SK-N-SH (cell line): Measurements from ENCODE around the gene UST. TPM values are rescaled to one million over a fixed set of nuclear protein-coding genes. Genes with fewer than 3 reads are reported as not detected.

Source experiments
- CTCF ChIA-PET: fragments of 300-600, 350-600 bp; formaldehyde crosslinking; extraction: SDS; loops from one replicate; lab custom pipeline; 2021; lab: Yijun Ruan, JAX
- POLR2A ChIA-PET: fragments of 350-600 bp; sonication (Branson Sonifier 250); formaldehyde crosslinking; extraction: SDS; loops from one replicate; lab custom pipeline; 2020; ENCODE audit warnings: antibody characterized with exemption, inconsistent platforms; lab: Yijun Ruan, JAX
- DNase-seq: peaks from one replicate; pipeline ENCODE4 v3.0.0; 2012
- H2AFZ ChIP-seq: fragments of 200-600 bp; sonication (generic); 2 replicates; pipeline ENCODE4 v1.8.1; 2016; ENCODE audit warnings: antibody characterized with exemption, mild to moderate bottlenecking, low read depth
- H3F3A ChIP-seq: fragments of 200-600 bp; sonication (generic); replicated peaks from 2 replicates; pipeline ENCODE3; 2016; ENCODE audit warnings: antibody characterized with exemption, mild to moderate bottlenecking; ENCODE audit not compliant: insufficient read depth
- H3K27ac ChIP-seq, 2 experiments: fragments of 200-500 bp in 1 of 2; fragments of 200-600 bp in 1 of 2; sonication (Bioruptor generic) in 1 of 2; sonication (generic), shearing (Covaris generic) in 1 of 2; 2 replicates each; pipeline versions ENCODE4 v1.5.1 to v1.6.1; 2014 to 2016; ENCODE audit warnings: low read depth in 2 of 2, inconsistent platforms in 1 of 2, low read length in 1 of 2, mild to moderate bottlenecking in 1 of 2, mixed read lengths in 1 of 2
- H3K27me3 ChIP-seq: fragments of 200-600 bp; sonication (generic), shearing (Covaris generic); 2 replicates; pipeline ENCODE4 v1.6.1; 2016; ENCODE audit warnings: mixed run types; ENCODE audit not compliant: insufficient read depth
- H3K36me3 ChIP-seq, 2 experiments: fragments of 200-500 bp in 1 of 2; fragments of 200-600 bp in 1 of 2; sonication (Bioruptor generic) in 1 of 2; sonication (generic) in 1 of 2; replicated peaks in 1 of 2; 2 replicates each; pipeline versions ENCODE3 to v1.5.1; 2014 to 2016; ENCODE audit warnings: low read length in 1 of 2, mild to moderate bottlenecking in 1 of 2; ENCODE audit not compliant: insufficient read depth in 2 of 2, control insufficient read depth in 1 of 2
- H3K4me1 ChIP-seq, 2 experiments: fragments of 200-500 bp in 1 of 2; fragments of 200-600 bp in 1 of 2; sonication (Bioruptor generic) in 1 of 2; sonication (generic), shearing (Covaris generic) in 1 of 2; 2 replicates each; pipeline versions ENCODE4 v1.5.1 to v1.6.1; 2014 to 2016; ENCODE audit warnings: low read depth in 1 of 2, low read length in 1 of 2, mixed run types in 1 of 2; ENCODE audit not compliant: insufficient read depth in 2 of 2, control insufficient read depth in 1 of 2
- H3K4me2 ChIP-seq: fragments of 200-600 bp; sonication (generic), shearing (Covaris generic); 2 replicates; pipeline ENCODE4 v1.6.1; 2017; ENCODE audit warnings: mixed run types
- H3K4me3 ChIP-seq, 2 experiments: fragments of 200-500 bp in 1 of 2; fragments of 200-600 bp in 1 of 2; sonication (Bioruptor generic) in 1 of 2; sonication (generic), shearing (Covaris generic) in 1 of 2; 2 replicates each; pipeline versions ENCODE4 v1.5.1 to v1.8.1; 2014 to 2016; ENCODE audit warnings: low read depth in 2 of 2, inconsistent platforms in 1 of 2, low read length in 1 of 2, mild to moderate bottlenecking in 1 of 2, mixed read lengths in 1 of 2, moderate library complexity in 1 of 2
- H3K79me2 ChIP-seq: fragments of 200-600 bp; sonication (generic); 2 replicates; pipeline ENCODE4 v1.8.1; 2017; ENCODE audit warnings: mild to moderate bottlenecking; ENCODE audit not compliant: insufficient read depth
- H3K9ac ChIP-seq: fragments of 200-600 bp; sonication (generic); 2 replicates; pipeline ENCODE4 v1.6.1; 2017; ENCODE audit warnings: mixed run types
- H3K9me2 ChIP-seq: fragments of 200-600 bp; sonication (generic); 2 replicates; pipeline ENCODE4 v1.6.1; 2017; ENCODE audit warnings: mixed run types
- H3K9me3 ChIP-seq: fragments of 200-600 bp; sonication (generic); 2 replicates; pipeline ENCODE4 v1.6.1; 2017; ENCODE audit warnings: mixed run types, mild to moderate bottlenecking, moderate library complexity
- H4K20me1 ChIP-seq: fragments of 200-600 bp; sonication (generic); 2 replicates; pipeline ENCODE4 v1.6.1; 2017; ENCODE audit warnings: mild to moderate bottlenecking, mixed run types; ENCODE audit not compliant: insufficient read depth
- CHD2 ChIP-seq: fragments of 150-350 bp; IDR thresholded peaks from 2 replicates; pipeline ENCODE4 v1.6.1; 2018; ENCODE audit warnings: low read length; ENCODE audit not compliant: partially characterized antibody
- FOXJ3 ChIP-seq: sonication (generic); formaldehyde crosslinking; IDR thresholded peaks from 2 replicates; pipeline ENCODE4 v1.5.1; 2020; ENCODE audit warnings: mild to moderate bottlenecking, missing genetic modification reagents
- NFIC ChIP-seq: IDR thresholded peaks from 2 replicates; pipeline ENCODE4 v1.4.0; 2012; ENCODE audit warnings: borderline replicate concordance
- NRF1 ChIP-seq: IDR thresholded peaks from 2 replicates; pipeline ENCODE4 v1.6.1; 2012; ENCODE audit warnings: low read depth, mild to moderate bottlenecking, low read length
- POLR2AphosphoS5 ChIP-seq: IDR thresholded peaks from 2 replicates; pipeline ENCODE4 v1.6.1; 2012; ENCODE audit warnings: low read depth, low read length
- RCOR1 ChIP-seq: fragments of 150-350 bp; IDR thresholded peaks from 2 replicates; pipeline ENCODE4 v1.6.1; 2017; ENCODE audit warnings: antibody characterized with exemption, low read length
- SMC3 ChIP-seq: IDR thresholded peaks from 2 replicates; pipeline ENCODE4 v1.6.1; 2012; ENCODE audit warnings: low read depth, low read length, improper control_type of control experiment
- TAF1 ChIP-seq: IDR thresholded peaks from 2 replicates; pipeline ENCODE4 v1.6.1; 2012; ENCODE audit warnings: low read depth, mild to moderate bottlenecking, low read length, moderate library complexity, borderline replicate concordance
- ZBTB33 ChIP-seq: IDR thresholded peaks from 2 replicates; pipeline ENCODE4 v1.4.0; 2012; ENCODE audit warnings: low read depth, borderline replicate concordance
- WGBS: methylation state at CpG from one replicate; pipeline ENCODE4 v1.1.6; 2017; ENCODE audit warnings: low lambda C conversion rate; 5-methylcytosine and 5-hydroxymethylcytosine counted together
- polyA plus RNA-seq, 3 experiments: library from polyadenylated mRNA; depleted of rRNA; stranded (reverse); fragments of >200 nt; gene quantifications; 2 replicates each; pipeline ENCODE4 v1.2.3, GENCODE V29; 2012
- TF ChIP-seq, protein P1 (sequence below): IDR thresholded peaks from 2 replicates; pipeline ENCODE4 v1.4.0; 2012; ENCODE audit warnings: low read depth
- TF ChIP-seq, protein P2 (sequence below): fragments of 200-600 bp; sonication (generic); IDR thresholded peaks from 2 replicates; pipeline ENCODE4 v1.6.1; 2017; ENCODE audit warnings: antibody characterized with exemption, mild to moderate bottlenecking, moderate library complexity
- TF ChIP-seq, protein P3 (sequence below): fragments of 150-350 bp; IDR thresholded peaks from 2 replicates; pipeline ENCODE4 v1.6.1; 2016; ENCODE audit warnings: mild to moderate bottlenecking, low read depth, low read length

UST gene
- polyA plus RNA-seq, 1 of the 3 experiments (the other 2 are of a cell fraction): 1.7 TPM

DNA sequence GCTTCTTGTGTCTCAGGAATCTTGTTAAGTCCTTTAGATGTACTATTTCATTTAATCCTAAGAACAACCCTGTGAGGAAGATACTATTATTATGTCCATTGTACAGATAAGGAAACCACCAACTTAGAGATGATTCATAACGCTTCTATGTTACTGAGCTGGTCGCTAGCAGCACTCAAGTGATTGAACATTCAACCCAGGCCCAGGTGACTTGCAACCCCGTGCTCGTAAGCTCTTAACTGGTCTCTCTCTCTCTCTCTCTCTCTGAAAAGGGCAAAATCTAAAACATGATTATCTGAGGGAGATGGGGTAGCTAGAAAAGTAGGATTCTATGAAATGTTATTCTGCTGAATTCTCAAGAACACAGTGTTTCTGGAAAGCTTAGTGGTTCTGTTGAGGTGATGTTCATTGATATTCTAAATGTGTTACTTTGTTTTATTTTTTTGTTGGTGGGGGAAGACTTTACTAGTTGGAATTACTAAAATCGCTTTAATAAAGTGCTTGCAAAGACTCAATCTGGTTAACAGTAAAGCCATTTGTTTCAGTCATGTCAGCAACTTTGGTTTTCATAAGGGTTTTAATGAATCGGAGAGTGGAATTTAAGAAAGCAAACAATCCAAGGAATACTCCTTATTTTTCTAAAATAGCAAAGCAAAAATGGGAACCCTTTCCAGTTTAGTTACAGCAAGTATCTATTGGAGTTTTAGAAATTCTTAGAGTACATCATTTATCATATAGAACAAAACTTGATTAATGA is 305.7 kb downstream of the UST start:
- no peaks in the 10 kb centered on the region for H3K27me3 ChIP-seq
- ChIA-PET CTCF (interaction anchor here (0.9 to 1.6 kb wide), 2 partner anchors 24 to 379 kb away, joined by 3 to 4 read pairs; no protein-coding TSS in a partner anchor), POLR2A (no interaction called here)
- no peak overlapping the region for H3K4me3 ChIP-seq
- no peaks in the 10 kb centered on the region for H3K9me3 ChIP-seq
- H4K20me1 ChIP-seq: no peaks in the 10 kb centered on the region
- H3K27ac ChIP-seq: no peak overlapping the region
- no peaks in the 10 kb centered on the region for H3K9me2 ChIP-seq
- H3K36me3 ChIP-seq: peaks cover 0 to 5% of the 10 kb centered on the region in 2 experiments
- H2AFZ ChIP-seq: no peak overlapping the region
- H3K9ac ChIP-seq: no peak overlapping the region
- H3K79me2 ChIP-seq: no peaks in the 10 kb centered on the region
- peaks cover 0 to 11% of the 10 kb centered on the region in 2 experiments; a peak in 2 of 4 replicates for H3K4me1 ChIP-seq
- no peaks in the 10 kb centered on the region for H3F3A ChIP-seq
- TF ChIP-seq, protein P1, sequence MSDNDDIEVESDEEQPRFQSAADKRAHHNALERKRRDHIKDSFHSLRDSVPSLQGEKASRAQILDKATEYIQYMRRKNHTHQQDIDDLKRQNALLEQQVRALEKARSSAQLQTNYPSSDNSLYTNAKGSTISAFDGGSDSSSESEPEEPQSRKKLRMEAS: no peak
- no peak for TF ChIP-seq FOXJ3
- TF ChIP-seq NFIC: no peak
- WGBS: 85% methylated on average over 6 of the region's 6 CpGs
- DNase-seq: no peak
- no peak overlapping the region for H3K4me2 ChIP-seq

DNA sequence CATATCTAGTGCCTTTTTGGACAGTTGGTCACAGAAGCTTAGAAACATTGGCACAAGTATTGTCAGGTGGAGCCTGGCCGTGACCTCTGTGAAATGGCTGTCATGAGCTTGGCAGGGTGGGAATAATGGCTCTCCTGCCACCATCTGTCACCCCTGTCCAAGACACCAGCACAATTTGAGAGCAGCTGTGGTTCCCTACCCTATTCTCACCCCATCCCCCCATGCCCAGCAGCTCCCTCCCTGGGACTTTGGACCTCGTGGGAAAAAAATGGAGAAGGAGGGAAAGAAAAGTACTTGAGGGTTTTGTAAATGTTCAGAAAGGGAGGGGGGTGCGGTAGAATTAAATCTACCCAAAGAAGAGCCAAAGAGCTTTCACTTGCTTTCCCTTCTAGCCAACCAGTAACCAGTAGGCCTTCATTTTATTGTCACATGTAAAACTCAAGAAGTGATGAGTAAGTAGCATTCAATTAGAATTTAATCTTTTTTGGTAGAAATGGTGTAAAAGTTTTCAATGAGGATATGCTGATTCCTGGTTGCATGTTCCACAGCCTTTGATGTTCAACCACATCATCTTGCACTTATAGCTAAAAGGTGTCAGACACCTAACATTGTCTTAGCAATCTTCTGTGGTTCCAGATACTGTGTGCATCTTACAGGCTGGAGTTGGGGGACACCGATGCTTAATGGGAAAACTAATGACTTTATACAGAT is 307.2 kb downstream of the UST start:
- no peak overlapping the region for H3K4me2 ChIP-seq
- 73% methylated on average over 4 of the region's 4 CpGs for WGBS
- H4K20me1 ChIP-seq: no peaks in the 10 kb centered on the region
- DNase-seq: no peak
- peaks cover 0 to under 1% of the 10 kb centered on the region in 2 experiments for H3K36me3 ChIP-seq
- H3K4me3 ChIP-seq: no peak overlapping the region
- no peaks in the 10 kb centered on the region for H3K9me3 ChIP-seq
- CTCF ChIA-PET: interaction anchor here (0.6 to 2.7 kb wide), 2 partner anchors 210 to 378 kb away, joined by 3 to 12 read pairs; no protein-coding TSS in a partner anchor
- no peak overlapping the region for H3K27ac ChIP-seq
- H3K9me2 ChIP-seq: no peaks in the 10 kb centered on the region
- H2AFZ ChIP-seq: no peak overlapping the region
- H3K4me1 ChIP-seq: peaks cover 0 to 9% of the 10 kb centered on the region in 2 experiments; a peak in 1 of 4 replicates
- H3K27me3 ChIP-seq: no peaks in the 10 kb centered on the region
- H3K79me2 ChIP-seq: no peaks in the 10 kb centered on the region
- H3F3A ChIP-seq: no peaks in the 10 kb centered on the region
- H3K9ac ChIP-seq: no peak overlapping the region
- TF ChIP-seq ZBTB33 (no peak), SMC3 (no peak), POLR2AphosphoS5 (no peak), TAF1 (no peak), RCOR1 (no peak), CHD2 (no peak), NRF1 (no peak)
- TF ChIP-seq, protein P2, sequence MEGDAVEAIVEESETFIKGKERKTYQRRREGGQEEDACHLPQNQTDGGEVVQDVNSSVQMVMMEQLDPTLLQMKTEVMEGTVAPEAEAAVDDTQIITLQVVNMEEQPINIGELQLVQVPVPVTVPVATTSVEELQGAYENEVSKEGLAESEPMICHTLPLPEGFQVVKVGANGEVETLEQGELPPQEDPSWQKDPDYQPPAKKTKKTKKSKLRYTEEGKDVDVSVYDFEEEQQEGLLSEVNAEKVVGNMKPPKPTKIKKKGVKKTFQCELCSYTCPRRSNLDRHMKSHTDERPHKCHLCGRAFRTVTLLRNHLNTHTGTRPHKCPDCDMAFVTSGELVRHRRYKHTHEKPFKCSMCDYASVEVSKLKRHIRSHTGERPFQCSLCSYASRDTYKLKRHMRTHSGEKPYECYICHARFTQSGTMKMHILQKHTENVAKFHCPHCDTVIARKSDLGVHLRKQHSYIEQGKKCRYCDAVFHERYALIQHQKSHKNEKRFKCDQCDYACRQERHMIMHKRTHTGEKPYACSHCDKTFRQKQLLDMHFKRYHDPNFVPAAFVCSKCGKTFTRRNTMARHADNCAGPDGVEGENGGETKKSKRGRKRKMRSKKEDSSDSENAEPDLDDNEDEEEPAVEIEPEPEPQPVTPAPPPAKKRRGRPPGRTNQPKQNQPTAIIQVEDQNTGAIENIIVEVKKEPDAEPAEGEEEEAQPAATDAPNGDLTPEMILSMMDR: no peak
- TF ChIP-seq, protein P3, sequence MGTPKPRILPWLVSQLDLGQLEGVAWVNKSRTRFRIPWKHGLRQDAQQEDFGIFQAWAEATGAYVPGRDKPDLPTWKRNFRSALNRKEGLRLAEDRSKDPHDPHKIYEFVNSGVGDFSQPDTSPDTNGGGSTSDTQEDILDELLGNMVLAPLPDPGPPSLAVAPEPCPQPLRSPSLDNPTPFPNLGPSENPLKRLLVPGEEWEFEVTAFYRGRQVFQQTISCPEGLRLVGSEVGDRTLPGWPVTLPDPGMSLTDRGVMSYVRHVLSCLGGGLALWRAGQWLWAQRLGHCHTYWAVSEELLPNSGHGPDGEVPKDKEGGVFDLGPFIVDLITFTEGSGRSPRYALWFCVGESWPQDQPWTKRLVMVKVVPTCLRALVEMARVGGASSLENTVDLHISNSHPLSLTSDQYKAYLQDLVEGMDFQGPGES: no peak
- TF ChIP-seq, all 33 proteins: peak for 0
- POLR2A ChIA-PET: no interaction called here
